ENCODE results near the gene ARL6IP1. TPM values are rescaled to one million over a fixed set of nuclear protein-coding genes. Genes with fewer than 3 reads are reported as not detected.

ARL6IP1 gene
- total RNA-seq, 1 experiment from 2014 or later, result 207 TPM

- Mint-ChIP-seq H3K9me3 (ENCODE audit: unreplicated experiment) (no peaks in the 10 kb centered on the region), H3K4me1 (ENCODE audit: low read depth, unreplicated experiment) (peaks cover 14% of the 10 kb centered on the region), H3K27ac (ENCODE audit: unreplicated experiment) (no peak overlapping the region), H3K4me3 (ENCODE audit: unreplicated experiment) (no peak overlapping the region), H3K27me3 (ENCODE audit: insufficient read depth, unreplicated experiment) (no peaks in the 10 kb centered on the region), H3K36me3 (ENCODE audit: insufficient read depth, unreplicated experiment) (peaks cover 81% of the 10 kb centered on the region)
- DNase-seq, result no peak
- BruUV-seq (replicated peaks), result no TSS peak
- CTCF ChIA-PET, result no interaction called here
- no peaks in the 10 kb centered on the region for H3K27me3 ChIP-seq (replicated peaks; ENCODE audit: control insufficient read depth, insufficient read depth, low read length)
- intact Hi-C loops (cut with micrococcal nuclease; ENCODE audit: unreplicated experiment), result no loop called here
- POLR2A ChIA-PET, result no interaction called here
- no peaks in the 10 kb centered on the region for H3K9me3 ChIP-seq
- H3K4me1 ChIP-seq, result 0 out of 2 replicates have a peak, but pooled peaks cover 8% of the 10 kb centered on the region
- H3K4me3 ChIP-seq (ENCODE audit: low read depth, low read length), result no peak overlapping the region
- TF ChIP-seq, protein P1, sequence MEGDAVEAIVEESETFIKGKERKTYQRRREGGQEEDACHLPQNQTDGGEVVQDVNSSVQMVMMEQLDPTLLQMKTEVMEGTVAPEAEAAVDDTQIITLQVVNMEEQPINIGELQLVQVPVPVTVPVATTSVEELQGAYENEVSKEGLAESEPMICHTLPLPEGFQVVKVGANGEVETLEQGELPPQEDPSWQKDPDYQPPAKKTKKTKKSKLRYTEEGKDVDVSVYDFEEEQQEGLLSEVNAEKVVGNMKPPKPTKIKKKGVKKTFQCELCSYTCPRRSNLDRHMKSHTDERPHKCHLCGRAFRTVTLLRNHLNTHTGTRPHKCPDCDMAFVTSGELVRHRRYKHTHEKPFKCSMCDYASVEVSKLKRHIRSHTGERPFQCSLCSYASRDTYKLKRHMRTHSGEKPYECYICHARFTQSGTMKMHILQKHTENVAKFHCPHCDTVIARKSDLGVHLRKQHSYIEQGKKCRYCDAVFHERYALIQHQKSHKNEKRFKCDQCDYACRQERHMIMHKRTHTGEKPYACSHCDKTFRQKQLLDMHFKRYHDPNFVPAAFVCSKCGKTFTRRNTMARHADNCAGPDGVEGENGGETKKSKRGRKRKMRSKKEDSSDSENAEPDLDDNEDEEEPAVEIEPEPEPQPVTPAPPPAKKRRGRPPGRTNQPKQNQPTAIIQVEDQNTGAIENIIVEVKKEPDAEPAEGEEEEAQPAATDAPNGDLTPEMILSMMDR (IDR thresholded peaks at IDR 0.05; ENCODE audit: insufficient read depth in 1 of 2, low read depth in 1 of 2, low read length in 1 of 2, severe bottlenecking in 1 of 2, unreplicated experiment in 1 of 2), result no peak
- peaks cover 5% of the 10 kb centered on the region for H3K36me3 ChIP-seq (ENCODE audit: control insufficient read depth, insufficient read depth, low read length)
Observed at GRCh38 chr16:18834864-18835263, 33.5 kb upstream of the ARL6IP1 start.

- TF ChIP-seq, protein P1 (IDR thresholded peaks at IDR 0.05; ENCODE audit: insufficient read depth in 1 of 2, low read depth in 1 of 2, low read length in 1 of 2, severe bottlenecking in 1 of 2, unreplicated experiment in 1 of 2), result no peak
- peaks cover 81% of the 10 kb centered on the region for H3K36me3 Mint-ChIP-seq (ENCODE audit: insufficient read depth, unreplicated experiment)
Observed at GRCh38 chr16:18833707-18834505, 32.6 kb upstream of the ARL6IP1 start.

DNA sequence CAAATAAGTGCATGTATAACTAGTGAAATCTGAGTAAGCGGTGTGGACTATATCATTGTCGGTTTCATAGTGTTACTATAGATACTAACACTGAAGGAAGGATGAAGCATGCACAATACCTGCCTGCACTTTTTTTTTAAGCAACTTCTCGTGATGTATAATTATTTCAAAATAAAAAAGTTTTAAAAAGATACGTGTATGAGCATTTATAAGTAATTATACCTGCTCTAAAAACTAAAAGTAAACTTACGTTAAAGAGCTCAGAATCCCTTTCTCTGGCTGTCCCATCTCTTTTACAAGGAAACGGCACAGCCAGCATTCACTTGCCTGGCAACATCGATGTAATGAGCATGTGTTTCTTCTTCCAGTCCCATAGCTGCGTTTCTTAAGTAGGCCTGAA, 31.3 kb upstream of the ARL6IP1 start:
- ChIA-PET POLR2A (no interaction called here), CTCF (interaction anchor here (0.6 kb wide), 1 partner anchor 31 kb away, joined by 3 read pairs; the partner anchor contains the start of gene ARL6IP1)
- TF ChIP-seq, protein P1 (IDR thresholded peaks at IDR 0.05; ENCODE audit: insufficient read depth in 1 of 2, low read depth in 1 of 2, low read length in 1 of 2, severe bottlenecking in 1 of 2, unreplicated experiment in 1 of 2), result no peak
- no TSS peak for BruUV-seq (replicated peaks)
- no peaks in the 10 kb centered on the region for H3K9me3 ChIP-seq
- Mint-ChIP-seq H3K27me3 (ENCODE audit: insufficient read depth, unreplicated experiment) (no peaks in the 10 kb centered on the region), H3K36me3 (ENCODE audit: insufficient read depth, unreplicated experiment) (peaks cover 81% of the 10 kb centered on the region), H3K9me3 (ENCODE audit: unreplicated experiment) (no peaks in the 10 kb centered on the region), H3K27ac (ENCODE audit: unreplicated experiment) (no peak overlapping the region), H3K4me3 (ENCODE audit: unreplicated experiment) (no peak overlapping the region), H3K4me1 (ENCODE audit: low read depth, unreplicated experiment) (no peaks in the 10 kb centered on the region)
- no peak for DNase-seq
- H3K4me3 ChIP-seq (ENCODE audit: low read depth, low read length), result no peak overlapping the region
- 0 out of 2 replicates have a peak, but pooled peaks cover 8% of the 10 kb centered on the region for H3K4me1 ChIP-seq
- intact Hi-C loops (cut with micrococcal nuclease; ENCODE audit: unreplicated experiment), result no loop called here
- H3K36me3 ChIP-seq (ENCODE audit: control insufficient read depth, insufficient read depth, low read length), result peaks cover 4% of the 10 kb centered on the region
- no peaks in the 10 kb centered on the region for H3K27me3 ChIP-seq (replicated peaks; ENCODE audit: control insufficient read depth, insufficient read depth, low read length)

More at GRCh38 chr16:18833707-18834505, 32.6 kb upstream of the ARL6IP1 start:
- ChIA-PET POLR2A (no interaction called here), CTCF (no interaction called here)
- H3K27me3 ChIP-seq (replicated peaks; ENCODE audit: control insufficient read depth, insufficient read depth, low read length), result no peaks in the 10 kb centered on the region
- no peak overlapping the region for H3K4me3 ChIP-seq (ENCODE audit: low read depth, low read length)
- Mint-ChIP-seq H3K27ac (ENCODE audit: unreplicated experiment) (no peak overlapping the region), H3K4me1 (ENCODE audit: low read depth, unreplicated experiment) (peaks cover 5% of the 10 kb centered on the region), H3K4me3 (ENCODE audit: unreplicated experiment) (no peak overlapping the region), H3K9me3 (ENCODE audit: unreplicated experiment) (no peaks in the 10 kb centered on the region), H3K27me3 (ENCODE audit: insufficient read depth, unreplicated experiment) (no peaks in the 10 kb centered on the region)
- intact Hi-C loops (cut with micrococcal nuclease; ENCODE audit: unreplicated experiment), result no loop called here
- 0 out of 2 replicates have a peak, but pooled peaks cover 8% of the 10 kb centered on the region for H3K4me1 ChIP-seq
- H3K36me3 ChIP-seq (ENCODE audit: control insufficient read depth, insufficient read depth, low read length), result peaks cover 5% of the 10 kb centered on the region
- DNase-seq, result no peak
- BruUV-seq (replicated peaks), result no TSS peak
- H3K9me3 ChIP-seq, result no peaks in the 10 kb centered on the region

Measured in Caco-2 (cell line).